ENCODE data around the gene CPVL. TPM values are rescaled to one million over a fixed set of nuclear protein-coding genes. Genes with fewer than 3 reads are reported as not detected.

CPVL gene
- total RNA-seq, 1 donor from 2014 or later = not detected

GRCh38 chr7:29185613-29186012, 39.3 kb upstream of the CPVL start:
- no peak overlapping the region for H3K27ac Mint-ChIP-seq
- H3K4me1 Mint-ChIP-seq = peaks cover 2% of the 10 kb centered on the region
- CTCF ChIA-PET = interaction anchor here (1.2 kb wide), 1 partner anchor 223 kb away, joined by 3 read pairs; no protein-coding TSS in a partner anchor
- H3K27me3 Mint-ChIP-seq = peaks cover 23% of the 10 kb centered on the region
- no peaks in the 10 kb centered on the region for H3K9me3 Mint-ChIP-seq
- POLR2A ChIA-PET = no interaction called here
- no peaks in the 10 kb centered on the region for H3K36me3 Mint-ChIP-seq (ENCODE audit: low read depth)
- no peak for TF ChIP-seq CTCF (IDR thresholded peaks at IDR 0.05)
- ATAC-seq (ENCODE audit: low read depth) (no peak), DNase-seq (no peak)
- intact Hi-C loops (cut with micrococcal nuclease) = no loop called here
- no peak overlapping the region for H3K4me3 Mint-ChIP-seq

DNA sequence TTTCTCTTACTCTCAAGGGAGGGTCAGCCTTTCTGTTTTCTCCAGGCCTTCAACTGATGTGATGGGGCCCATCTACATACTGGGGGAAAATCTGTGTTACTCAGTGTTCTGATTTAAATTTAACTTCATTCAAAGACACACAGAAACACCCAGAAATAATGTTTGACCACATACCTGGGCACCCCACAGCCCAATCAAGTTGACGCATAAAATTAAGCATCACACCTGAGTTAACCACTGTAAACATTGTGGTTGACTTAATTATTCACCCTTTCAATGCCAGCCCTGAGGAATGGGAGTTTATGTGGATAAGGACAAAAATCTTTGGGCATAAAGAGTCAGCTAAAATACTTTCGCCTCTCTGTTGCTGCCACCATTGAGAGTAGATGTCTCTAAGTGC, 38.3 kb upstream of the CPVL start:
- no peaks in the 10 kb centered on the region for H3K36me3 Mint-ChIP-seq (ENCODE audit: low read depth)
- no peak for TF ChIP-seq CTCF (IDR thresholded peaks at IDR 0.05)
- H3K4me1 Mint-ChIP-seq = peaks cover under 1% of the 10 kb centered on the region
- no peak for ATAC-seq (ENCODE audit: low read depth)
- H3K4me3 Mint-ChIP-seq = no peak overlapping the region
- peaks cover 19% of the 10 kb centered on the region for H3K27me3 Mint-ChIP-seq
- CTCF ChIA-PET = no interaction called here
- H3K9me3 Mint-ChIP-seq = no peaks in the 10 kb centered on the region
- POLR2A ChIA-PET = no interaction called here
- H3K27ac Mint-ChIP-seq = no peak overlapping the region
- intact Hi-C loops (cut with micrococcal nuclease) = no loop called here
- no peak for DNase-seq

DNA sequence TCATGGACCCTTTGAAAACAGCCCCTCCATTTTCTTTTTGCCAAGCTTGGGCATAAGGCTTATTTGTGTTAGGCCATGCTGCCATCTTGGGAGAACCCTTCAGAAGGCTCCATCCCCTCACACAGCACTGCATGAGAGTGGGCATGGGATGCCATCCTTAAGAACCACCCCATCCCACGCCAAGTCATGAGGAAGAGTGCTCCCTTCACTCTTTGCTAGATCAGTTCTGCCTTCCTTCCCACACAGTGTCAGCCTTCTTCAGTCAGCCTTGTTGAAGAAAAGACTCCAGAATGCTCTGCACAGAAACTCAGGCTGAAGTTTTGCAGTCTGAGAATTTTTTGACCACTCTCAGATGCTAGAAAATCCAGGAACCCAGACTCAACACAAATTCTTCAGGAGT, 32.8 kb upstream of the CPVL start:
- Mint-ChIP-seq H3K9me3 (no peaks in the 10 kb centered on the region), H3K36me3 (ENCODE audit: low read depth) (no peaks in the 10 kb centered on the region), H3K4me1 (no peaks in the 10 kb centered on the region), H3K27ac (no peak overlapping the region), H3K4me3 (no peak overlapping the region), H3K27me3 (peaks cover 8% of the 10 kb centered on the region)
- no peak for TF ChIP-seq CTCF (IDR thresholded peaks at IDR 0.05)
- intact Hi-C loops (cut with micrococcal nuclease) = no loop called here
- CTCF ChIA-PET = no interaction called here
- DNase-seq (no peak), ATAC-seq (ENCODE audit: low read depth) (no peak)
- POLR2A ChIA-PET = no interaction called here

- intact Hi-C loops (cut with micrococcal nuclease) = no loop called here
- ChIA-PET CTCF (no interaction called here), POLR2A (no interaction called here)
- H3K9me3 Mint-ChIP-seq = no peaks in the 10 kb centered on the region
- H3K27me3 Mint-ChIP-seq = peaks cover 8% of the 10 kb centered on the region
- no peaks in the 10 kb centered on the region for H3K36me3 Mint-ChIP-seq (ENCODE audit: low read depth)
- no peak overlapping the region for H3K27ac Mint-ChIP-seq
- TF ChIP-seq CTCF (IDR thresholded peaks at IDR 0.05) = no peak
- no peak for DNase-seq
- no peak for ATAC-seq (ENCODE audit: low read depth)
- H3K4me1 Mint-ChIP-seq = no peaks in the 10 kb centered on the region
- H3K4me3 Mint-ChIP-seq = no peak overlapping the region
Observed at GRCh38 chr7:29177963-29178600, 31.7 kb upstream of the CPVL start.

- ATAC-seq (ENCODE audit: low read depth) = no peak
- no peak for TF ChIP-seq CTCF (IDR thresholded peaks at IDR 0.05)
- H3K27ac Mint-ChIP-seq = no peak overlapping the region
- no peak overlapping the region for H3K4me3 Mint-ChIP-seq
- intact Hi-C loops (cut with micrococcal nuclease) = no loop called here
- CTCF ChIA-PET = no interaction called here
- no peaks in the 10 kb centered on the region for H3K4me1 Mint-ChIP-seq
- POLR2A ChIA-PET = no interaction called here
- H3K9me3 Mint-ChIP-seq = no peaks in the 10 kb centered on the region
- H3K27me3 Mint-ChIP-seq = peaks cover 16% of the 10 kb centered on the region
- no peak for DNase-seq
- H3K36me3 Mint-ChIP-seq (ENCODE audit: low read depth) = no peaks in the 10 kb centered on the region
Observed at GRCh38 chr7:29173458-29173857, 27.1 kb upstream of the CPVL start.

Measured in activated B cell treated with CpG ODN at 0.5 μM for 24 hours (primary cell).